H9 (cell line): ENCODE results near the gene HSF2. TPM values are rescaled to one million over a fixed set of nuclear protein-coding genes. Genes with fewer than 3 reads are reported as not detected.

Experiments
- DNase-seq: peaks from one replicate; pipeline ENCODE4 v3.0.0-alpha.2; 2017
- H2AFZ ChIP-seq: one replicate; pipeline ENCODE4 v1.6.1; 2013; ENCODE audit warnings: mild to moderate bottlenecking, low read length, control low read depth, moderate library complexity
- H2AK5ac ChIP-seq: 2 replicates; pipeline ENCODE4 v1.6.1; 2013; ENCODE audit warnings: low read length, control low read depth, mixed read lengths; ENCODE audit not compliant: insufficient read length
- H2BK120ac ChIP-seq: one replicate; pipeline ENCODE4 v1.6.1; 2013; ENCODE audit warnings: low read depth, mild to moderate bottlenecking, low read length, control low read depth, inconsistent platforms; ENCODE audit not compliant: poor library complexity, severe bottlenecking
- H2BK12ac ChIP-seq: 2 replicates; pipeline ENCODE4 v1.6.1; 2013; ENCODE audit warnings: low read length, control low read depth, mixed read lengths, low read depth; ENCODE audit not compliant: insufficient read length
- H2BK15ac ChIP-seq: 2 replicates; pipeline ENCODE4 v1.6.1; 2013; ENCODE audit warnings: low read depth, low read length, control low read depth
- H2BK20ac ChIP-seq: one replicate; pipeline ENCODE4 v1.6.1; 2013; ENCODE audit warnings: low read depth, mild to moderate bottlenecking, low read length, control low read depth, inconsistent platforms; ENCODE audit not compliant: poor library complexity, severe bottlenecking
- H2BK5ac ChIP-seq: 2 replicates; pipeline ENCODE4 v1.6.1; 2013; ENCODE audit warnings: low read length, control low read depth, mixed read lengths; ENCODE audit not compliant: insufficient read length
- H3K14ac ChIP-seq: 2 replicates; pipeline ENCODE4 v1.6.1; 2013; ENCODE audit warnings: low read length, control low read depth; ENCODE audit not compliant: insufficient read depth
- H3K18ac ChIP-seq: 2 replicates; pipeline ENCODE4 v1.6.1; 2013; ENCODE audit warnings: low read depth, mild to moderate bottlenecking, mixed read lengths, low read length, control low read depth; ENCODE audit not compliant: insufficient read length
- H3K23ac ChIP-seq: 2 replicates; pipeline ENCODE4 v1.6.1; 2013; ENCODE audit warnings: low read length, control low read depth, mixed read lengths, low read depth; ENCODE audit not compliant: insufficient read length
- H3K23me2 ChIP-seq: 2 replicates; pipeline ENCODE4 v1.6.1; 2013; ENCODE audit warnings: low read depth, mild to moderate bottlenecking, mixed read lengths, low read length, control low read depth; ENCODE audit not compliant: insufficient read length, poor library complexity, severe bottlenecking
- H3K27ac ChIP-seq: 2 replicates; pipeline ENCODE4 v1.5.1; 2013; ENCODE audit warnings: low read length, control low read depth, mixed read lengths, low read depth; ENCODE audit not compliant: insufficient read length
- H3K27me3 ChIP-seq: 2 replicates; pipeline ENCODE4 v1.6.1; 2013; ENCODE audit warnings: low read length, control low read depth, inconsistent platforms; ENCODE audit not compliant: insufficient read depth
- H3K4ac ChIP-seq: 2 replicates; pipeline ENCODE4 v1.6.1; 2013; ENCODE audit warnings: low read depth, mild to moderate bottlenecking, control low read depth, inconsistent platforms, low read length, moderate library complexity
- H3K4me1 ChIP-seq: 2 replicates; pipeline ENCODE4 v1.6.1; 2013; ENCODE audit warnings: low read length, control low read depth, inconsistent platforms; ENCODE audit not compliant: insufficient read depth
- H3K4me2 ChIP-seq: 2 replicates; pipeline ENCODE4 v1.6.1; 2013; ENCODE audit warnings: low read length, control low read depth, mixed read lengths; ENCODE audit not compliant: insufficient read length, insufficient read depth
- H3K56ac ChIP-seq: 2 replicates; pipeline ENCODE4 v1.6.1; 2013; ENCODE audit warnings: low read depth, mild to moderate bottlenecking, mixed read lengths, low read length, control low read depth; ENCODE audit not compliant: insufficient read length
- H3K79me1 ChIP-seq: 2 replicates; pipeline ENCODE4 v1.6.1; 2013; ENCODE audit warnings: low read depth, mild to moderate bottlenecking, moderate library complexity, low read length, control low read depth, inconsistent platforms; ENCODE audit not compliant: insufficient read depth, poor library complexity, severe bottlenecking
- H3K79me2 ChIP-seq: 2 replicates; pipeline ENCODE4 v1.6.1; 2013; ENCODE audit warnings: low read length, control low read depth, inconsistent platforms; ENCODE audit not compliant: insufficient read depth
- H3K9ac ChIP-seq: 2 replicates; pipeline ENCODE4 v1.6.1; 2013; ENCODE audit warnings: low read length, control low read depth, mixed read lengths; ENCODE audit not compliant: insufficient read length; ENCODE audit errors: extremely low read depth
- H3K9me3 ChIP-seq: one replicate; pipeline ENCODE4 v1.6.1; 2013; ENCODE audit warnings: low read depth, low read length, inconsistent platforms; ENCODE audit not compliant: control insufficient read depth
- H3T11ph ChIP-seq: one replicate; pipeline ENCODE4 v1.6.1; 2013; ENCODE audit warnings: mild to moderate bottlenecking, low read length, control low read depth, inconsistent platforms
- H4K20me1 ChIP-seq: one replicate; pipeline ENCODE4 v1.6.1; 2013; ENCODE audit not compliant: control insufficient read depth, insufficient read length, insufficient read depth
- H4K5ac ChIP-seq: 2 replicates; pipeline ENCODE4 v1.6.1; 2013; ENCODE audit warnings: low read depth, mild to moderate bottlenecking, mixed read lengths, low read length, control low read depth; ENCODE audit not compliant: insufficient read length
- H4K8ac ChIP-seq: replicated peaks from 2 replicates; pipeline ENCODE4 v1.6.1; 2013; ENCODE audit warnings: low read length, control low read depth, mixed read lengths, low read depth; ENCODE audit not compliant: insufficient read length
- H4K91ac ChIP-seq: 2 replicates; pipeline ENCODE4 v1.6.1; 2013; ENCODE audit warnings: low read depth, mild to moderate bottlenecking, moderate library complexity, mixed read lengths, low read length, control low read depth; ENCODE audit not compliant: insufficient read length
- H3K27ac Mint-ChIP-seq, 3 experiments: 2 replicates in 2 of 3; 3 replicates in 1 of 3; pipeline ENCODE4 v1.8.0; 2020 to 2021; ENCODE audit warnings: mixed read lengths in 3 of 3, mild to moderate bottlenecking in 1 of 3, moderate library complexity in 1 of 3
- H3K27me3 Mint-ChIP-seq: 2 replicates; pipeline ENCODE4 v1.8.0; 2021; ENCODE audit warnings: low read depth, mild to moderate bottlenecking, moderate library complexity, mixed read lengths
- H3K36me3 Mint-ChIP-seq, 3 experiments: 2 replicates in 2 of 3; 3 replicates in 1 of 3; pipeline ENCODE4 v1.8.0; 2020 to 2021; ENCODE audit warnings: low read depth in 3 of 3, mixed read lengths in 3 of 3; ENCODE audit not compliant: insufficient read depth in 1 of 3
- H3K4me1 Mint-ChIP-seq, 2 experiments: 2 replicates each; pipeline ENCODE4 v1.8.0; 2020; ENCODE audit warnings: mixed read lengths in 2 of 2
- H3K4me3 Mint-ChIP-seq, 2 experiments: 2 replicates in 1 of 2; 3 replicates in 1 of 2; pipeline ENCODE4 v1.8.0; 2020 to 2021; ENCODE audit warnings: mild to moderate bottlenecking in 2 of 2, mixed read lengths in 2 of 2, moderate library complexity in 1 of 2
- H3K9me3 Mint-ChIP-seq, 2 experiments: 2 replicates in 1 of 2; 3 replicates in 1 of 2; pipeline ENCODE4 v1.8.0; 2020; ENCODE audit warnings: mild to moderate bottlenecking in 2 of 2, mixed read lengths in 2 of 2, moderate library complexity in 1 of 2
- total RNA-seq: library from RNA; stranded (reverse); gene quantifications from 2 replicates; pipeline ENCODE4 v1.2.1, GENCODE V29; 2021
- TF ChIP-seq, protein P1 (sequence below): fragments of 200-600 bp; sonication (generic); conservative IDR thresholded peaks from 3 replicates; pipeline ENCODE4 v1.8.0; 2021; ENCODE audit warnings: antibody characterized with exemption, mild to moderate bottlenecking

HSF2 gene
- total RNA-seq, 1 experiment from 2014 or later = 14.6 TPM

DNA sequence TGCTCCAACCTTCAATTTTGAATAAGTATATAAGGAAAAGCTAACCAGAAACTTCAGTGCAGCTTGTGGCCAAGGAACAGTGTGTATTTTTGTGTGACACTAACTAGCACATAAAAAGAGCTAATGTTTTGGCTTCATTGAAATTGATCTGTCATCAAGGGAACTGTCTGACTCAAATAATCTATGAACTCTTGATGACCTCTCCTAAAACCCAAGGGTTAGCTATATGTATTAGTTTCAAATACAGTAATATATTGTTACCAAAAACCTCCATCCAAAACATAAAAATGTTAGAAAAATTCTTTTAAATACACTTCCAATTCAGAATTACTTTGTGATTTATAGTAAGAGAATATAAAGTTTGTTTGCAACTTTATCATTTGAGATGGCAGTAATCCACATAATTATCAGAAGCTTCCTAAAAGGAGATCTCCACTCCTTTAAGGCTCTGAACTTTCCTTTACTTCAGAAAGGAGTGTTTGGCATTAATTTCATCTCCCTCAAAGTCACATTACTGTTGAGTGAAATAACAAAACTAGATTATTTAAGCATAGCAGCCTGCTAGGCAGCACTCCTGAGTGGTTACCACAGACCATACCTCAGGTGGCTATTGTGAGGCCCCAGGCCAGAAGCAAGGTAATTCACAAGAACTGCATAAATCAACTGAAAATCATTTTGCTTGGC lies 46.3 kb upstream of the HSF2 start:
- H3T11ph ChIP-seq = no peak overlapping the region
- no peaks in the 10 kb centered on the region for H3K79me2 ChIP-seq
- H3K27me3 ChIP-seq = no peaks in the 10 kb centered on the region
- no peaks in the 10 kb centered on the region for H3K9me3 ChIP-seq
- Mint-ChIP-seq H3K36me3 (no peaks in the 10 kb centered on the region), H3K4me1 (peaks cover 0 to 5% of the 10 kb centered on the region in 2 experiments; a peak in 1 of 4 replicates), H3K27me3 (no peaks in the 10 kb centered on the region; the same call in none of the 2 replicates), H3K4me3 (no peak overlapping the region), H3K9me3 (no peaks in the 10 kb centered on the region), H3K27ac (no peak overlapping the region)
- TF ChIP-seq, protein P1, sequence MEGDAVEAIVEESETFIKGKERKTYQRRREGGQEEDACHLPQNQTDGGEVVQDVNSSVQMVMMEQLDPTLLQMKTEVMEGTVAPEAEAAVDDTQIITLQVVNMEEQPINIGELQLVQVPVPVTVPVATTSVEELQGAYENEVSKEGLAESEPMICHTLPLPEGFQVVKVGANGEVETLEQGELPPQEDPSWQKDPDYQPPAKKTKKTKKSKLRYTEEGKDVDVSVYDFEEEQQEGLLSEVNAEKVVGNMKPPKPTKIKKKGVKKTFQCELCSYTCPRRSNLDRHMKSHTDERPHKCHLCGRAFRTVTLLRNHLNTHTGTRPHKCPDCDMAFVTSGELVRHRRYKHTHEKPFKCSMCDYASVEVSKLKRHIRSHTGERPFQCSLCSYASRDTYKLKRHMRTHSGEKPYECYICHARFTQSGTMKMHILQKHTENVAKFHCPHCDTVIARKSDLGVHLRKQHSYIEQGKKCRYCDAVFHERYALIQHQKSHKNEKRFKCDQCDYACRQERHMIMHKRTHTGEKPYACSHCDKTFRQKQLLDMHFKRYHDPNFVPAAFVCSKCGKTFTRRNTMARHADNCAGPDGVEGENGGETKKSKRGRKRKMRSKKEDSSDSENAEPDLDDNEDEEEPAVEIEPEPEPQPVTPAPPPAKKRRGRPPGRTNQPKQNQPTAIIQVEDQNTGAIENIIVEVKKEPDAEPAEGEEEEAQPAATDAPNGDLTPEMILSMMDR = no peak
- H3K9ac ChIP-seq = no peak overlapping the region
- no peak overlapping the region for H4K5ac ChIP-seq
- H3K4me1 ChIP-seq = no peaks in the 10 kb centered on the region
- H3K18ac ChIP-seq = no peak overlapping the region
- no peak overlapping the region for H3K4ac ChIP-seq
- no peak overlapping the region for H4K8ac ChIP-seq
- no peak overlapping the region for H2BK120ac ChIP-seq
- H2BK15ac ChIP-seq = no peak overlapping the region
- no peak overlapping the region for H2AK5ac ChIP-seq
- H3K23me2 ChIP-seq = no peaks in the 10 kb centered on the region
- H3K79me1 ChIP-seq = no peaks in the 10 kb centered on the region
- no peak overlapping the region for H3K23ac ChIP-seq
- H2BK12ac ChIP-seq = no peak overlapping the region
- H3K14ac ChIP-seq = no peak overlapping the region
- H2BK5ac ChIP-seq = no peak overlapping the region
- H4K20me1 ChIP-seq = no peaks in the 10 kb centered on the region
- H4K91ac ChIP-seq = no peak overlapping the region
- DNase-seq = no peak
- no peak overlapping the region for H3K56ac ChIP-seq
- no peak overlapping the region for H2AFZ ChIP-seq
- no peak overlapping the region for H3K27ac ChIP-seq
- no peak overlapping the region for H3K4me2 ChIP-seq
- H2BK20ac ChIP-seq = no peak overlapping the region
